ENCODE measurements around the gene TNFAIP8L2.

Gene TNFAIP8L2

GRCh38 chr1:151156515-151156819, at the start of gene TNFAIP8L2:
TSS of gene TNFAIP8L2 (plus strand) at chr1:151156649. CDS start at chr1:151158698, 2,049 bp downstream.
- DNase-seq (ENCODE audit: low spot score): no peak

- peak; percentile 30 for DNase-seq (ENCODE audit: low spot score)
These were observed 49.6 kb upstream of the TNFAIP8L2 start for GRCh38 chr1:151106894-151107293.

- DNase-seq (ENCODE audit: low spot score): no peak
These were observed 48.1 kb upstream of the TNFAIP8L2 start for GRCh38 chr1:151108331-151108730.

- DNase-seq (ENCODE audit: low spot score): no peak
These were observed 42.6 kb upstream of the TNFAIP8L2 start for GRCh38 chr1:151113877-151114276.

- DNase-seq (ENCODE audit: low spot score): no peak
These were observed 31.6 kb upstream of the TNFAIP8L2 start for GRCh38 chr1:151124763-151125403.

- DNase-seq (ENCODE audit: low spot score): no peak
These were observed 27.6 kb upstream of the TNFAIP8L2 start for GRCh38 chr1:151128800-151129199.

DNA sequence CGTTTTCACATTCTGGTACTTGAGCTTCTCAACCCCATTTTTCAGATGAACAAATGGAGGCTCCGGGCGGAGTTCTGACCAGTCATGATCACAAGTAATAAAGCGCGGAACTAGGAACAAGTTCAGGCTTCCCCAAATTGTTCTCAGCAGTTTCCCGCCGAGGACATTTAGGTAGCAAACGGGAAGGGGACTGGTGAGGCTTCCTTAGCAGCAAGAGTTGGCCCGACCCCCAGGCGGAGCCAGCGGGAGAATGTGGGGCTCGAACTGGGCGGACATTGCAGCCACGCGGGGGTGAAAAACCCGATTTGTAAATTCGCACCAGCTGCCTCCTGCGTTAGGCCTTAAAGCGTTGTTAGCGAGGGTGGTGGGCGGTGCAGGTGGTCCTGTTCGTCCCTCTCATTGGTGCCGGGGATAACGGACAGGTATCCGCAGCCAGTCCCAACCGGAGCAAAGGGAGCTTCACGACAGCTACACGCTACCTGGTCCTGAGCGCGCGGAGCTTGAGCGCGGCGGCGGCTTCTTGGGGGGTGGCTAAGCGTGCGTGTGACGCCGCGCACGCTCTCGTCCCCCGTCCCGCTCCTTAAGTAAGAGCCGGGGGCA, 25.4 kb upstream of the TNFAIP8L2 start:
- DNase-seq (ENCODE audit: low spot score): peak; percentile 92

GRCh38 chr1:151131701-151132334, 24.6 kb upstream of the TNFAIP8L2 start:
- peak; percentile 16 for DNase-seq (ENCODE audit: low spot score)

DNA sequence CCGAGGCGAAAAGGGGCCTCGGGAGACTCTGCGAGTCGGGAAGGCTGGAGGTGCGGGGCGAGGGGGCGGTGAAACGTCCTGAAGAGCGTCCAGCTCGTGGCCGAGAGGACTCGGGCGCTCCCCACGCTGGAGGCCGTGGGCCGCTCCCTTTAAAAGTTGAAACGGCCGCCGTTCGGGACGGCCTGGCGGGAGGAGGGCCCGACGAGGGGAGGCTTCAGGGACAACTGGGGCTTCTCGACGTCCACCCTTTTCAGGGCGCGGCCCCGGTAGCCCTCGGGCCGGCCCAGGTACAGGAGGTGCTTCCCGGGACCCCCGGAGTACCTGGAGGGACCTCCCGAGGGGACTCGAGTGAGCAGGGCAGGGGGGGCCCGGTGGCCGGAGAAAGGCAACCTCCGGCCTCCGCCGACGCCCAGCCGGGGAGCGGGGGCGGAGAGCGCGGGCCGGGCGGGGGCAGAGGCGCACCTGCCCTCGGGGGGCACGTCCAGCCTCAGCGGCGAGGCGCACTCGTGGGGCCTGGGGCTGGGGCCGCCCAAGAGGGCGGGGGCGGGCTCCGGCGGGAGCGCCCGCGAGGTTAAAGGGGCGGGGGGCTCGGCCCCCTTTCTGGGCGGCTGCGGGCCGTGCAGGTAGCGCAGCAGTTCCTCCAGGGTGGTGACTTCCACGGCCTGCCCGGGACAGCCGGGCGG, 24.0 kb upstream of the TNFAIP8L2 start:
- DNase-seq (ENCODE audit: low spot score): no peak

DNA sequence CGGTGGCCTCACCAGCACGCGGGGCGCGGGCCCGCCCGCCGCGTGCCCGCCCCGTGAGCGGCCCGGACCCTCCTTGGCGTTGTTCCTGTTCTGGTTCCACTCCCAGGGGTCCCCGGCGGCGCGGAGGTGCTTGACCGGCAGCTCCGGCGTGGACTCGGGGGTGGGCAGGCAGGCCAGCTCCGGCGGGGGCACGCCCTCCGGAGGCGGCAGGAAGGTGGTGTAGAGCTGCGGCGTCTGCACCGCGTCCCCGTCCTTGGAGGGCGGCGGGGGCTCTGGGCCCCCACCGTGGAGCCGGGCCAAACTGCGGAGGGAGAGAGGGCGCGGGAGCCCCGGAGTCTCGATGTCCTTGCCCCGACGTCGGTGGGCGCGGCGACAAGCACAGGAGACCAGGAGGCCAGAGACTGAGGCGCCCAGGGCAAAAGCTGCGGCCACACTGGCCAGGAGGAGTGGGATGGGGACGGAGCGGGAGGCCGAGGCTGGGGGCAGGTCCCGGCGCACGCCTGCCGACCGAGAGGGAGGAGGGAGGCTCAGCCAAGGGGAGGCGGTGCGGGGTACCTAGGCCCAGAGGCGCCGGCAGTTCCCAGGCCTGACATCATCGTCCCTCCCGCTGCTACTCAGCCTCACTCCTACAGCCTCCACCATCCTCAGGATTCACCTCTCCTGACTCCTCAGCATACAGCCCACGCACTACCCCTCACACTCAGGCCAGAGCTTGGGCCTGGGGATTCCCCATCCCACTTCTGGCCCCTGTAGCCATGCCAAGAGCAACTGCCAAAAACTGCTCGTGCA, 23.2 kb upstream of the TNFAIP8L2 start:
- DNase-seq (ENCODE audit: low spot score): no peak

DNA sequence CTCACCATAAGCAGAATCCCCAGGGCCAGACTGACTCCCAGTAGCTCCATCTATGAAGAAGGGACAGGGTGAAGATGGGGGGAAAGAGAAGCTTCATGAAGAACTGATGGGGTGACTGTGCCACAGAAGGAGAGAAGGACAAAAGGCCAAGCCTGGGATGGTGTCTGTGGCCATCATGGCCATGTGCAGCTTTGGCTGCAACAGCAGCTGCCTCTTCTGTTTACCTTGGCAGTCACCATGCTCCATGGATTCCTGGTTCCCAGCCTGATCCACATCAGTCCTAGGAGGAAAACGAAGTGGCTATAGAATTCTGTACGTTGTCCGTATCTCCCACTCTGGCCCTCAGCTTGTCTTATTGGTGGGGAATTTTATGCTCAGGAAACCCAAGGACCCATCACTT, 22.1 kb upstream of the TNFAIP8L2 start:
- DNase-seq (ENCODE audit: low spot score): no peak

DNA sequence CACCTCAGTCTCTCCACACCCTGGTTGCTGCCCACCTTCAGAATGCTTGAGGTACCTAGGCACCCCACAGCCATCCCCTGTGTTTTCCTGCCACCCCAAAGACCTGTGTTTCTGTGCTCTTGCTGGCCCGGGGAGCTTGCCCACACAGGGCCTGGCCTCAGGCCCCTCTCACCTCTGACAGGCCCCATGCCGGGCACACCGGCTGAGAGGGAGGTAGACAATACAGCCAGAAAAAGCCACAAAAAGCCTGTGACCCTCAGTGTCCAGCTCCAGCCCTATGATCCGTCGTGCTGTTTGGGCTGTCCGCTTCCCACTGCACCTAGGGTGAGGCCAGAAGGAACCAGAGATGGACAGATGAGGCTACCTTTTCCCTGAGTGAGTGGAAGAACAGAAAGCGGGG, 21.5 kb upstream of the TNFAIP8L2 start:
- no peak for DNase-seq (ENCODE audit: low spot score)

- DNase-seq (ENCODE audit: low spot score): no peak
These were observed 20.7 kb upstream of the TNFAIP8L2 start for GRCh38 chr1:151135433-151136385.

DNA sequence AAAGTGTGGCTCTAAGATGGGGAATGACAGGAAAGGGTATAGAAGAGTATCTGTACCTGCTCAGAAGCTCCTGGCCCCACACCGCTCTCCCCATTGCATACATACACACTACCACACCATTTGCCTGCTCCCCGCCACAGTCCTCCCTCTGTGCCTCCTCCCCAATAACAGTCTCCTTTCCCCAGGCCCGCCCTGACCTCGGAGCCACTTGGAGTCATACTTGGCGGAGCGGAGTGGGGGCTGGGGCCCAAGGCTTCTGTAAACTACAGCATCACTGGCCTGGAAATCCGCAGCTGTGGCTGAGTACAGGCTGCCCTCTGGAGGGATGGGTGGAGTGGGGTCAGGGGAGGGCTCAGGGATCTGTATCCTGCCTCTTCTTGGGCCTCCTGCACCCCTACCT, 18.7 kb upstream of the TNFAIP8L2 start:
- no peak for DNase-seq (ENCODE audit: low spot score)

DNA sequence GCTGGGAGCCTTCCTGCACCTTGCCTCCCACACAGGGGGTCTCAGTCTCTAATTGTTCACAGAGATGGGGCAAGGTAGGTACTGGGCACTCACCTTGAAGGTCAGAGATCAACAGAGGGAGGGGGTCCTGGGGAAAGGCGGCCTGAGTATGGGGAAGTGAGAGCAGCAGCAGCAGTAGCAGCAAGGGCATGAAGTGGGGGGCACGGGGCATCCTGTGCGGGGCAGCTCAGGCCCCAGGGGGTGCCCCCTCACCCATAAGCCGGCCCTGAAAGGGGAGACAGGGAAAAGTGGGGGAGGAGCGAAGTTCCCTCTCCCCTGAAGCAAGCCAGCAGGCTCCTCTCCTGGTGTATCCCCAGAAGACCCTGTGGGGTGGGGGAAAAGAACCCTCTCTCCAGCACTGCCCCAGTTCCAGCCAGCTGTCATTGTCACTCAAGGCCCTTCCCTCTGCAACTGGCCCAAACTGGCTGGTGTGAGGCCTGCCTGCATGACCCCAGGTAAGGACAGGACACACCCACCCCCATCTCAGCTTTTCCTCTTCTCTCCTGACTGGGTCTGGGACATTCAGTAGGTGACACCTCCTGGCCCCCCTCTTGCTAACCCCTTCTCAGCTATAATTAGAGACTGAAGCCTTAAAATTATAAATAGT, 13.9 kb upstream of the TNFAIP8L2 start:
- no peak for DNase-seq (ENCODE audit: low spot score)

- DNase-seq (ENCODE audit: low spot score): no peak
These were observed 13.4 kb upstream of the TNFAIP8L2 start for GRCh38 chr1:151143057-151143435.

DNA sequence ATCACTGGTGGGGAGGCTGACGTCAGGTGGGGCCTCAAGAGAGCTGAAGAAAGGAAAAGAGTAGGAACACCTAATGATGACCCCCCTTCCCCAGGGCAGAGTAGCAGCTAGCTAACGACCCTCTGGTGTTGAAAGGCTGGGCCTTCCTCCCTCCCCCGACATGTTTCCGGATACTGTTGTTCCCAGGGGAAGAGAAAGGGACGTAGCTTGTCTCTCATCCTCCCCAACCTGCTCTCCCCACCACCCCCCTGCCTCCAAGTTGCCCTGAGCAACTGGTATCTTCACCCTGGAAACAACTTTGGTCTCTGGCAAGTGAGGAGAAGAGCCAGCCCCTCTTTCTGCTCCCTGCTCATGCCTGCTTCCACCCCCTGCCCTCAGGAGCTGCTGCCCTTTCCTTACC, 12.5 kb upstream of the TNFAIP8L2 start:
- DNase-seq (ENCODE audit: low spot score): no peak

DNA sequence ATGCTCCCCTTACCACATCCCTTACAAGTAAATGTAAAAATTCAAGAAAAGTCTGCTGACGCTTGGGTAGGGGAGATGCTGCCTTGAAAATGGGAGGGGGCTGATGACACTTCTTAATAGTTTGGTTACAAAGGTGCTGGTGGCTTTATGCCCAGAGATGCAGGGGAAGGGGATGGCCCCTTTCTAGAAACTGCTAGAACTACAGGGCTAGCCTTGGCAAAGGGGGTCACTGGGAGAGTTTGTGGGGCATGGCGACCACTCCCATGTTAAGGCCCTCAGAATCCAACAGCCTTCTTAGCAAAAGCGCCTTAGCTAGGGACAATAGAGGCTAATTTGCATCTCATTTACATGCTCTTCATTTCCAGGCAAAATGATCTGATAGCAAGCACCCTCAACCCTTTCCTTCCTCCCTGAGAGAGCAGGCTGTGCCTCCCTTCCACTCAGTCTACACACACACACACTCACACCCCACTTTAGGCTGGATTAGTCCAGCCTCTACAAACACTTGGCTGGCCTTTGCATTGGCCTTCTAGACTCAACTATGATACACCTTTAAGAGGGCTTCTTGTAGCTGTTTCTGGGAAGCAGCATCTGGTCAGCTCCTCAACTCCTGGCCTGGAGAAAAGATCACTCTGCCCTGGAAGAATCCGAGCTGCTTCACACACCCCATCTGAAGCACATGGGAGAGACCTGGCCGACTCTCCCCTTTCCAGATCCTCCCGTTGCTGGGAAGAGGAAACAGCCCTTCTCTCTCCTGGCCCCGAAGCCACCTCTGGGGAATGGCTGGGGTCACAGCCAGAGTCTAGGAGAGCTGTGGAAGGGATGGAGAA, 11.8 kb upstream of the TNFAIP8L2 start:
- no peak for DNase-seq (ENCODE audit: low spot score)

- DNase-seq (ENCODE audit: low spot score): peak; percentile 26
These were observed 11.0 kb upstream of the TNFAIP8L2 start for GRCh38 chr1:151145304-151146071.

Measured in AG20443 (cell line).